ENCODE measurements around the gene GPR152. TPM values are rescaled to one million over a fixed set of nuclear protein-coding genes. Genes with fewer than 3 reads are reported as not detected.

Gene GPR152
- total RNA-seq, 1 donor from 2014 or later, result not detected

DNA sequence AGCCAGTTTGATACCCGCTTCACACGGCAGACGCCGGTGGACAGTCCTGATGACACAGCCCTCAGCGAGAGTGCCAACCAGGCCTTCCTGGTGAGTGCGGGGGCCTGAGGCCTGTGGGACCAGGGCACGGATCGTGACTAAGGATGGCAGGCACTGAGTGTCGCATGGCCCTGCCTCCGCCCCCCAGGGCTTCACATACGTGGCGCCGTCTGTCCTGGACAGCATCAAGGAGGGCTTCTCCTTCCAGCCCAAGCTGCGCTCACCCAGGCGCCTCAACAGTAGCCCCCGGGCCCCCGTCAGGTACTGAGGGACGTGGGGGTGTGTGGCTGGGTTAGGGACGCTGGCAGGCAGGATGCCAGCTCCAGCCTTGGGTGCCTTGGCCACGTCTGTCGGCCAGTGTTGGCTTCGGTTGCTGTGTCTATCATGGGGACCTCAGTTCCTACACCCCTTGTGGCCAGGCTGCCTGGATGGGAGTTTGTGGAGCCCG lies 18.1 kb downstream of the GPR152 start:
- Mint-ChIP-seq H3K9me3 (no peaks in the 10 kb centered on the region), H3K36me3 (no peaks in the 10 kb centered on the region), H3K4me1 (ENCODE audit: unreplicated experiment) (no peaks in the 10 kb centered on the region), H3K27ac (no peak overlapping the region), H3K4me3 (no peak overlapping the region), H3K27me3 (no peaks in the 10 kb centered on the region)
- DNase-seq (ENCODE audit: extremely low spot score, unreplicated experiment), result no peak
- TF ChIP-seq, protein P1, sequence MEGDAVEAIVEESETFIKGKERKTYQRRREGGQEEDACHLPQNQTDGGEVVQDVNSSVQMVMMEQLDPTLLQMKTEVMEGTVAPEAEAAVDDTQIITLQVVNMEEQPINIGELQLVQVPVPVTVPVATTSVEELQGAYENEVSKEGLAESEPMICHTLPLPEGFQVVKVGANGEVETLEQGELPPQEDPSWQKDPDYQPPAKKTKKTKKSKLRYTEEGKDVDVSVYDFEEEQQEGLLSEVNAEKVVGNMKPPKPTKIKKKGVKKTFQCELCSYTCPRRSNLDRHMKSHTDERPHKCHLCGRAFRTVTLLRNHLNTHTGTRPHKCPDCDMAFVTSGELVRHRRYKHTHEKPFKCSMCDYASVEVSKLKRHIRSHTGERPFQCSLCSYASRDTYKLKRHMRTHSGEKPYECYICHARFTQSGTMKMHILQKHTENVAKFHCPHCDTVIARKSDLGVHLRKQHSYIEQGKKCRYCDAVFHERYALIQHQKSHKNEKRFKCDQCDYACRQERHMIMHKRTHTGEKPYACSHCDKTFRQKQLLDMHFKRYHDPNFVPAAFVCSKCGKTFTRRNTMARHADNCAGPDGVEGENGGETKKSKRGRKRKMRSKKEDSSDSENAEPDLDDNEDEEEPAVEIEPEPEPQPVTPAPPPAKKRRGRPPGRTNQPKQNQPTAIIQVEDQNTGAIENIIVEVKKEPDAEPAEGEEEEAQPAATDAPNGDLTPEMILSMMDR (conservative IDR thresholded peaks at IDR 0.05), result no peak

DNA sequence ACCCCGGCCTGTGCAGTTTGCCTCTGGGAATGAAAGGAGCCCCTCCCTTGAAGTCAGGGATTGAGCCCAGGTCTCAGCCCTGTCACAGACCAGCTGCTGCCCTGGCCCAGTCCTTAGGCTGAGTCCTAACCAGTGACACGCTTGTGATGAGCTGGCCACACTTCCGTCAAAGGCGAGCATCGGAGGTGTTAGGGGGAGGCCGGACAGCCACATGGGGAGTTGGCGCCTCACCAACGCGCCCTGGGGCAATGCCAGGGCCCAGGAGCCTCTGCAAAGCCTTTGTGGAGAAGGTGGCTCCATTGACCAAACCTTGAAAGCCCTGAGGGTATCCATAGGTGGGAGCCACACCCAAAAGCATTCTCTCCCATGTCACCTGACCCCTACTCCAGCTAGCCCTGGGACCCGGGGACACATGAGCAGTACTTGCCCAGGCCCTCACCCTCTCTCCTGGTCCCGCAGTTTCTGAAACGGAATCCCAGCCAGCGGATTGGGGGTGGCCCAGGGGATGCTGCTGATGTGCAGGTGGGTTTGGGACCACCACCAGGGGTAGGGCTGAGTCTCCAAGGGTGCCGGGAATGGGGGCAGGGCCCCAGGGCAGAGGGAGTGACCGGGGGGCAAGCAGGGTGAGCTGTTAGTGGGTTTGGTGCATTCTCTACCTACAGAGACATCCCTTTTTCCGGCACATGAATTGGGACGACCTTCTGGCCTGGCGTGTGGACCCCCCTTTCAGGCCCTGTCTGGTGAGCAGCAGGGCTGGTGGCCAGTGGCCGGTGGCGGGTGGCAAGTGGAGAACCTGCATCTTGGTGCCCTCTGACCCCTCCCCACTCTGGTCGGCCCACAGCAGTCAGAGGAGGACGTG lies 18.8 kb downstream of the GPR152 start:
- Mint-ChIP-seq H3K4me3 (no peak overlapping the region), H3K9me3 (no peaks in the 10 kb centered on the region), H3K4me1 (ENCODE audit: unreplicated experiment) (no peaks in the 10 kb centered on the region), H3K27me3 (no peaks in the 10 kb centered on the region), H3K27ac (no peak overlapping the region), H3K36me3 (no peaks in the 10 kb centered on the region)
- TF ChIP-seq, protein P1 (conservative IDR thresholded peaks at IDR 0.05), result no peak
- DNase-seq (ENCODE audit: extremely low spot score, unreplicated experiment), result no peak

DNA sequence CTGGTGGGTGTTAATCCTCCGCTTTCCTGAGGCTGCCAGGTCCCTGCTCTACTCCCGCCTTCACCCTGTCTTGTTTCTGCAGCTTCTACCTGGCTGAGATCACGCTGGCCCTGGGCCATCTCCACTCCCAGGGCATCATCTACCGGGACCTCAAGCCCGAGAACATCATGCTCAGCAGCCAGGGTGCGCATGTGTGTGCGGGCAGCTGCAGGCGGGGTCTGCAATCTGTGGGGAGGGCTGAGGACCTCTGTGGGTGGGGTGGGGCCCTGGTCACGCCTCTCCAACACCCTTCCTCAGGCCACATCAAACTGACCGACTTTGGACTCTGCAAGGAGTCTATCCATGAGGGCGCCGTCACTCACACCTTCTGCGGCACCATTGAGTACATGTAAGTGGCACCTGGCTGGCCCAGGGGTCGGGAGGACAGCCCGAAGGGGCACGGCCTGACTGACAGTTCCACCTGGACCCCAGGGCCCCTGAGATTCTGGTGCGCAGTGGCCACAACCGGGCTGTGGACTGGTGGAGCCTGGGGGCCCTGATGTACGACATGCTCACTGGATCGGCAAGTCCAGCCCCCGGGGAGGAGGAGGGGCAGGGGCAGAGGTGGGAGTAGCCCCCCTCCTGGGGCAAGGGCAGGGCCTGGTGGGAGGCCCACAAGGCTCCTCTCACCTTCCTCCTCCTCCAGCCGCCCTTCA lies 19.7 kb downstream of the GPR152 start:
- H3K36me3 Mint-ChIP-seq, result no peaks in the 10 kb centered on the region
- no peaks in the 10 kb centered on the region for H3K27me3 Mint-ChIP-seq
- TF ChIP-seq, protein P1 (conservative IDR thresholded peaks at IDR 0.05), result no peak
- H3K4me3 Mint-ChIP-seq, result no peak overlapping the region
- DNase-seq (ENCODE audit: extremely low spot score, unreplicated experiment), result no peak
- H3K9me3 Mint-ChIP-seq, result no peaks in the 10 kb centered on the region
- H3K4me1 Mint-ChIP-seq (ENCODE audit: unreplicated experiment), result peaks cover 5% of the 10 kb centered on the region
- H3K27ac Mint-ChIP-seq, result no peak overlapping the region

DNA sequence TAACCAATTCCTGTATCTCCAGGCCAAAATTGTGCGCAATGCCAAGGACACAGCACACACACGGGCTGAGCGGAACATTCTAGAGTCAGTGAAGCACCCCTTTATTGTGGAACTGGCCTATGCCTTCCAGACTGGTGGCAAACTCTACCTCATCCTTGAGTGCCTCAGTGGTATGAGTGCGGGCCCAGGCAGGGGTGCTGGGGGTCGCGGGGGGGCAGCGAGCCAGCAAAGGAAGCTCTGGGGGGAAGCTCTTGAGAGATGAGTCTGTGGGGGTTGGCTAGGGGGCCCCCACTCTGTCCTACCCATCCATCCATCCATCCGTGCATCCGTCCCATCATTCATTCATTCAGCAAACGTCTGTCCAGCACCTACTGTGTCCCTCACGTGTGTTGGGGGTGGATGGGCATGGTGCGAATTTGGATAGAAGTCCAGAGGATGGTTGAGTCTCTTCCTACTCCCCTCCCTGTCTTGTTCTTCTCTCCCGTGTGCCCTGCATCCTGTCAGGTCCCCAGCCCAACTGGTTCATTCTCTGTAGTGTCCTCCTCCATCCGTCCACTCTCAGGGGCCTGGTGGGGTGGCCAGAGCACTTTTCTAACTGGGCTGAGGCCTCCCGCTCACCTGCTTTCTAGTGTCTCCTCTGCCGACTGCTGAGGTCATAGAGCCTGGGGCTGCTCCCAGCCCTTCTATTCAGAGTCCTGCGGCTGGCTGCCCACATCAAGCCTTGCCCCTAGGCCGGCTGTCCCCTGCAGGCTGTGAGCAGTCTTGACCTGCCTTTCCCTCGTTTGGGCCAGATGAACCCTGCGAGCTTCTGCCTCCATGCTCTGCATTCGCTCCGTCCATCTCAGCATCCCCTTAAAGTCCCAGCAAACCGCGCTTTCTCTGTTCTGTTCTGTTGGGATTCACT lies 20.9 kb downstream of the GPR152 start:
- Mint-ChIP-seq H3K4me3 (peak overlapping the region; percentile 45), H3K27ac (peak overlapping the region; percentile 43), H3K27me3 (no peaks in the 10 kb centered on the region), H3K4me1 (ENCODE audit: unreplicated experiment) (peaks cover 8% of the 10 kb centered on the region), H3K36me3 (no peaks in the 10 kb centered on the region), H3K9me3 (no peaks in the 10 kb centered on the region)
- DNase-seq (ENCODE audit: extremely low spot score, unreplicated experiment), result no peak
- TF ChIP-seq, protein P1 (conservative IDR thresholded peaks at IDR 0.05), result no peak

DNA sequence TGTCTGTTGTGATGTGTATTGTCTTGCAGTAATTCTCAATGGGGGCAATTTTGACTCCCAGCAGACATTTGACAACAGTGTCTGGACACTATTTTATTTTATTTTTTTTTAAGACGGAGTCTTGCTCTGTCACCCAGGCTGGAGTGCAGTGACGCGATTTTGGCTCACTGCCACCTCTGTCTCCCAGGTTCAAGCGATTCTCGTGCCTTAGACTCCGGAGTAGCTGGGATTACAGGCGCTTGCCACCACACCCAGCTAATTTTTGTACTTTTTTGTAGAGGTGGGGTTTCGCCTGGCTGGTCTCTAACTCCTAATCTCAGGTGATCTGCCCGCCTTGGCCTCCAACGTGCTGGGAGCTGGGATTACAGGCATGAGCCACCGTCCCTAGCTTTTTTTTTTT lies 22.8 kb downstream of the GPR152 start:
- H3K27me3 Mint-ChIP-seq, result no peaks in the 10 kb centered on the region
- H3K4me1 Mint-ChIP-seq (ENCODE audit: unreplicated experiment), result peaks cover 8% of the 10 kb centered on the region
- no peak overlapping the region for H3K27ac Mint-ChIP-seq
- DNase-seq (ENCODE audit: extremely low spot score, unreplicated experiment), result no peak
- no peaks in the 10 kb centered on the region for H3K9me3 Mint-ChIP-seq
- peak overlapping the region; percentile 93 for H3K4me3 Mint-ChIP-seq
- no peaks in the 10 kb centered on the region for H3K36me3 Mint-ChIP-seq
- TF ChIP-seq, protein P1 (conservative IDR thresholded peaks at IDR 0.05), result no peak

Measured in type B pancreatic cell (in vitro differentiated cells).